OCI-LY1 (cell line): Measurements from ENCODE around the gene IGSF9B.

Experiments
- EZH2 ChIP-seq: fragments of 200-600 bp; sonication (generic), shearing (Covaris generic); IDR thresholded peaks from 2 replicates; pipeline ENCODE4 v1.8.0; 2017; ENCODE audit warnings: borderline replicate concordance, mixed run types, mild to moderate bottlenecking, antibody characterized with exemption, low read length, moderate library complexity, mixed read lengths
- TF ChIP-seq, protein P1 (sequence below): fragments of 200-600 bp; sonication (generic), shearing (Covaris generic); IDR thresholded peaks from 2 replicates; pipeline ENCODE4 v1.5.1; 2017; ENCODE audit warnings: mild to moderate bottlenecking, antibody characterized with exemption, low read length, moderate library complexity, mixed read lengths

DNA sequence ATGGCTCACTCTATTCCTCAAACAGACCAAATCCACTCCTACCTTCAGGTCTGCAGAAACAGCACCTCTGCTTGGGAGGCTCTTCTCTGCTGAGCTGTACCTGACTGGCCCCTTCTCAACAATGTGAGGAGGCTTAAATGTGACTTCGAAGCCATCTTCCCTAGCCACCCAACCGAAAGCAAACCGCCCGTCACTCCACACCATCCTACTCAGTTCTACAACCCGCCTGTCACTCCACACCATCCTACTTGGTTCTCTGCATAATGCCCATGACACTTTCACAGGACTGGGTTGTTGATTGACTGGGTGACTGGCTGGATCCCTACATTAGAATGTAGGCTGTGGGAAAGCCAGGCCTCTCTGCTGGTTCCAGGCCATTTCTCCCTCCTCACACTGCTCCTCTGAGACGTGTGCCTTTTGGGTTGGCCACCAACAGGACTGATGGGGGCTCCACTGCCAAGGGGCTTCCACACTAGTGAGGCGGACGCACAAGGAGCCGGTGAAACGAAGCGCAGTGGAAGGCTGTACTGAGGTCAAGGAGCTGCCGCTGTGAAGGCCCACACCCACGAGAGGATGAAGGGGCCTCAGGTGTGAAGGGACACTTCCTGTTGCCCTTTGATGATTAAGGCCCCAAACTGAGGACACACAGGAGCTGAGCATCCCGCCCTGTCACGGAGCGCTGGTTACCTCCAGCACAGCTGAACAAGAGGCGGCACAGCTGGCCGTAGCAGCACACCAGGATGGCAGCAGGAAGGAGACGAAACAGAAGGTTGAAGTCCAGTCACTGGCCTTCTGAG lies 64.0 kb downstream of the IGSF9B start:
- TF ChIP-seq, protein P1, sequence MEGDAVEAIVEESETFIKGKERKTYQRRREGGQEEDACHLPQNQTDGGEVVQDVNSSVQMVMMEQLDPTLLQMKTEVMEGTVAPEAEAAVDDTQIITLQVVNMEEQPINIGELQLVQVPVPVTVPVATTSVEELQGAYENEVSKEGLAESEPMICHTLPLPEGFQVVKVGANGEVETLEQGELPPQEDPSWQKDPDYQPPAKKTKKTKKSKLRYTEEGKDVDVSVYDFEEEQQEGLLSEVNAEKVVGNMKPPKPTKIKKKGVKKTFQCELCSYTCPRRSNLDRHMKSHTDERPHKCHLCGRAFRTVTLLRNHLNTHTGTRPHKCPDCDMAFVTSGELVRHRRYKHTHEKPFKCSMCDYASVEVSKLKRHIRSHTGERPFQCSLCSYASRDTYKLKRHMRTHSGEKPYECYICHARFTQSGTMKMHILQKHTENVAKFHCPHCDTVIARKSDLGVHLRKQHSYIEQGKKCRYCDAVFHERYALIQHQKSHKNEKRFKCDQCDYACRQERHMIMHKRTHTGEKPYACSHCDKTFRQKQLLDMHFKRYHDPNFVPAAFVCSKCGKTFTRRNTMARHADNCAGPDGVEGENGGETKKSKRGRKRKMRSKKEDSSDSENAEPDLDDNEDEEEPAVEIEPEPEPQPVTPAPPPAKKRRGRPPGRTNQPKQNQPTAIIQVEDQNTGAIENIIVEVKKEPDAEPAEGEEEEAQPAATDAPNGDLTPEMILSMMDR = no peak
- TF ChIP-seq EZH2 = no peak
